ENCODE results near the gene AGAP3.

Gene AGAP3

DNA sequence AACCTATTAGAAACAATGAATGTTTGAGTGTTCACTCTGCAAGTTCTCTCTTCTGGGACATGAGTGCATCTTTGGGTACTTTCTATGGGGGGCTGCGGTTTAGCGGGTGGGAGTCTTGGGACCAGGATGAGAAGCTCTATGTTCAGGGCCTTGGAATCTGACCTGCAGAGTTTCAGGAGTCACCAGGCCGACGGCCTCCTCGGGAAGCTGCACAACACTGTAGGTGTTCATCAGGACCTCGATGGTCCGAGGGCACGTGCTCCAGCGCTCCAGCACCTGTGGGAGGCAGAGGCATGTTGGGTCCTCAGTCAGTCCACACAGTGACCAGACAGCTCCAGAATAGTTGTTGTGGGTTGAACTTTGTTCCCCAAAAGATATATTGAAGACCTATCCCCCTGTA lies 90.1 kb downstream of the AGAP3 start:
- Histone ChIP-seq H3K4me3 (ENCODE audit: control insufficient read depth in 1 of 7, extremely low read depth in 1 of 7, insufficient read depth in 4 of 7, low read depth in 2 of 7, low read length in 6 of 7) (no peak overlapping the region), H3K27me3 (replicated peaks in 2 of 5; ENCODE audit: control insufficient read depth in 4 of 5, insufficient read depth in 5 of 5, low read length in 4 of 5) (peaks cover 0 to 40% (median 15%) of the 10 kb centered on the region in 5 experiments), H3K27ac (ENCODE audit: insufficient read depth in 1 of 2, low read depth in 1 of 2, low read length in 2 of 2, poor library complexity in 1 of 2, severe bottlenecking in 2 of 2) (no peak overlapping the region), H3K9me3 (ENCODE audit: control extremely low read depth in 1 of 5, control insufficient read depth in 4 of 5, insufficient read depth in 2 of 5, low read depth in 1 of 5, low read length in 4 of 5) (peaks cover 0 to 18% (median 14%) of the 10 kb centered on the region in 5 experiments), H3K36me3 (ENCODE audit: control insufficient read depth in 4 of 4, insufficient read depth in 4 of 4, low read length in 3 of 4) (no peaks in the 10 kb centered on the region), H3K4me1 (ENCODE audit: control extremely low read depth in 1 of 4, control insufficient read depth in 4 of 4, insufficient read depth in 4 of 4, low read length in 3 of 4) (peaks cover 0 to 3% (median 0%) of the 10 kb centered on the region in 4 experiments)
- ChIA-PET POLR2A (no interaction called here), CTCF (interaction anchor here (1.0 to 1.3 kb wide), 6 partner anchors 8 to 67 kb away, joined by 3 to 4 read pairs (median 3); no protein-coding TSS in a partner anchor)
- 91% methylated on average over 9 of the region's 9 CpGs for WGBS (ENCODE audit: insufficient coverage)
- DNase-seq = no peak

DNA sequence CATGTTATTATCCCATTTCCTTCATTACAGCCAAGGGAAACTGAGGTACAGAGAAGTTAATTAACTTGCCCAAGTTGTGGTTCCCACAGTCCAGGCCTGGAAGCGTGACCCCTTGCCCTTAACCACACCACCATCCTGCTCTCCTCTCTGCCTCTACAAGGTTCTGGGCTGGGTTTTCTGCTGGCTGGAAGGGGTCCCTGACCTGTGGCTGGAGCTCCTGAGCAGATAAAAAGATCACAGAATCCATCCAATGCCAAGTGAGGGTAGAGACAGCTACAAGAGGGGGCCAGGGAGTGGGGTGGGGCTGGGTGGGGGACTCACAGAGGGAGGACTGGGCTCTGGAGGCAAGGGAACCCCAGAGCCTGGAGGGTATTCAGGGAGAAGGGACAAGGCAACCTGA lies 91.0 kb downstream of the AGAP3 start:
- H3K36me3 ChIP-seq (ENCODE audit: control insufficient read depth in 4 of 4, insufficient read depth in 4 of 4, low read length in 3 of 4) = no peaks in the 10 kb centered on the region
- POLR2A ChIA-PET = no interaction called here
- peaks cover 0 to 18% (median 14%) of the 10 kb centered on the region in 5 experiments for H3K9me3 ChIP-seq (ENCODE audit: control extremely low read depth in 1 of 5, control insufficient read depth in 4 of 5, insufficient read depth in 2 of 5, low read depth in 1 of 5, low read length in 4 of 5)
- CTCF ChIA-PET = interaction anchor here (0.8 to 1.3 kb wide), 5 partner anchors 8 to 126 kb away, joined by 3 read pairs; no protein-coding TSS in a partner anchor
- H3K27me3 ChIP-seq (replicated peaks in 2 of 5; ENCODE audit: control insufficient read depth in 4 of 5, insufficient read depth in 5 of 5, low read length in 4 of 5) = peaks cover 0 to 38% (median 12%) of the 10 kb centered on the region in 5 experiments
- WGBS (ENCODE audit: insufficient coverage) = 83% methylated on average over 1 of the region's 1 CpG
- H3K4me3 ChIP-seq (ENCODE audit: control insufficient read depth in 1 of 7, extremely low read depth in 1 of 7, insufficient read depth in 4 of 7, low read depth in 2 of 7, low read length in 6 of 7) = no peak overlapping the region
- no peak overlapping the region for H3K27ac ChIP-seq (ENCODE audit: insufficient read depth in 1 of 2, low read depth in 1 of 2, low read length in 2 of 2, poor library complexity in 1 of 2, severe bottlenecking in 2 of 2)
- no peak for DNase-seq
- peaks cover 0 to 3% (median 0%) of the 10 kb centered on the region in 4 experiments for H3K4me1 ChIP-seq (ENCODE audit: control extremely low read depth in 1 of 4, control insufficient read depth in 4 of 4, insufficient read depth in 4 of 4, low read length in 3 of 4)

DNA sequence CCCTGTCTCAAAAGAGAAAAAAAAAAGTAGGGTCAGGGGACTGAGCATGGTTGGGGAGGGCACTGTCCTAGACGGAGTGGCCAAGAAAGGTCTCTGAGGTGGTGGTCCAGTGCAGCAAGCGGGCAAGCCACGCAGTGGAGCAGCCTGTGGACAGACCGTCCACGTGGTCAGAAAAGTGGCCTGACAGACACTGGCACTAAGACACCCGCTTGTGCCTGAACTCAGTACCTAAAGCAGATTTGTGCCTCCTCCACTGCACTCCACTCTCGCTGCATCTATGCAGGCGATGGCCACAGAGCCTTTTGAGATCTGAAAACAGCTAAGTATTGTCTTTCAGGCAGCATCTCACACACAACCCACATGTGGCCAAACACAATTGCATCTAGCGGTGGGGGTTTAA lies 92.0 kb downstream of the AGAP3 start:
- no peak for DNase-seq
- POLR2A ChIA-PET = no interaction called here
- CTCF ChIA-PET = interaction anchor here (1.1 to 1.6 kb wide), 3 partner anchors 9 to 58 kb away, joined by 3 to 6 read pairs (median 4); no protein-coding TSS in a partner anchor
- H3K27ac ChIP-seq (ENCODE audit: insufficient read depth in 1 of 2, low read depth in 1 of 2, low read length in 2 of 2, poor library complexity in 1 of 2, severe bottlenecking in 2 of 2) = no peak overlapping the region
- H3K4me3 ChIP-seq (ENCODE audit: control insufficient read depth in 1 of 7, extremely low read depth in 1 of 7, insufficient read depth in 4 of 7, low read depth in 2 of 7, low read length in 6 of 7) = no peak overlapping the region
- no peaks in the 10 kb centered on the region for H3K36me3 ChIP-seq (ENCODE audit: control insufficient read depth in 4 of 4, insufficient read depth in 4 of 4, low read length in 3 of 4)
- H3K4me1 ChIP-seq (ENCODE audit: control extremely low read depth in 1 of 4, control insufficient read depth in 4 of 4, insufficient read depth in 4 of 4, low read length in 3 of 4) = peaks cover 0 to 3% (median 0%) of the 10 kb centered on the region in 4 experiments
- 94% methylated on average over 9 of the region's 9 CpGs for WGBS (ENCODE audit: insufficient coverage)
- peaks cover 0 to 33% (median 11%) of the 10 kb centered on the region in 5 experiments for H3K27me3 ChIP-seq (replicated peaks in 2 of 5; ENCODE audit: control insufficient read depth in 4 of 5, insufficient read depth in 5 of 5, low read length in 4 of 5)
- peaks cover 0 to 15% (median 13%) of the 10 kb centered on the region in 5 experiments for H3K9me3 ChIP-seq (ENCODE audit: control extremely low read depth in 1 of 5, control insufficient read depth in 4 of 5, insufficient read depth in 2 of 5, low read depth in 1 of 5, low read length in 4 of 5)

- no peaks in the 10 kb centered on the region for H3K36me3 ChIP-seq (ENCODE audit: control insufficient read depth in 4 of 4, insufficient read depth in 4 of 4, low read length in 3 of 4)
- POLR2A ChIA-PET = interaction anchor here (0.5 kb wide), 1 partner anchor 11 kb away, joined by 4 read pairs; no protein-coding TSS in a partner anchor
- WGBS (ENCODE audit: insufficient coverage) = 85% methylated on average over 2 of the region's 2 CpGs
- no peak for DNase-seq
- CTCF ChIA-PET = interaction anchor here (0.7 to 1.6 kb wide), 7 partner anchors 9 to 125 kb away, joined by 3 to 6 read pairs (median 3); no protein-coding TSS in a partner anchor
- no peak overlapping the region for H3K27ac ChIP-seq (ENCODE audit: insufficient read depth in 1 of 2, low read depth in 1 of 2, low read length in 2 of 2, poor library complexity in 1 of 2, severe bottlenecking in 2 of 2)
- H3K9me3 ChIP-seq (ENCODE audit: control extremely low read depth in 1 of 5, control insufficient read depth in 4 of 5, insufficient read depth in 2 of 5, low read depth in 1 of 5, low read length in 4 of 5) = peaks cover 0 to 10% (median 8%) of the 10 kb centered on the region in 5 experiments
- peaks cover 0 to 3% (median 0%) of the 10 kb centered on the region in 4 experiments for H3K4me1 ChIP-seq (ENCODE audit: control extremely low read depth in 1 of 4, control insufficient read depth in 4 of 4, insufficient read depth in 4 of 4, low read length in 3 of 4)
- H3K4me3 ChIP-seq (ENCODE audit: control insufficient read depth in 1 of 7, extremely low read depth in 1 of 7, insufficient read depth in 4 of 7, low read depth in 2 of 7, low read length in 6 of 7) = no peak overlapping the region
- H3K27me3 ChIP-seq (replicated peaks in 2 of 5; ENCODE audit: control insufficient read depth in 4 of 5, insufficient read depth in 5 of 5, low read length in 4 of 5) = peaks cover 0 to 27% (median 11%) of the 10 kb centered on the region in 5 experiments
Observed at GRCh38 chr7:151178831-151179230, 92.6 kb downstream of the AGAP3 start.

GRCh38 chr7:151179287-151179860 lies 93.1 kb downstream of the AGAP3 start:
- H3K27ac ChIP-seq (ENCODE audit: insufficient read depth in 1 of 2, low read depth in 1 of 2, low read length in 2 of 2, poor library complexity in 1 of 2, severe bottlenecking in 2 of 2) = no peak overlapping the region
- WGBS (ENCODE audit: insufficient coverage) = 100% methylated on average over 2 of the region's 8 CpGs
- peaks cover 0 to 3% (median 0%) of the 10 kb centered on the region in 4 experiments for H3K4me1 ChIP-seq (ENCODE audit: control extremely low read depth in 1 of 4, control insufficient read depth in 4 of 4, insufficient read depth in 4 of 4, low read length in 3 of 4)
- CTCF ChIA-PET = interaction anchor here (0.7 to 1.6 kb wide), 6 partner anchors 9 to 124 kb away, joined by 3 to 6 read pairs (median 3); no protein-coding TSS in a partner anchor
- no peak for DNase-seq
- POLR2A ChIA-PET = interaction anchor here (0.5 kb wide), 1 partner anchor 11 kb away, joined by 4 read pairs; no protein-coding TSS in a partner anchor
- H3K4me3 ChIP-seq (ENCODE audit: control insufficient read depth in 1 of 7, extremely low read depth in 1 of 7, insufficient read depth in 4 of 7, low read depth in 2 of 7, low read length in 6 of 7) = no peak overlapping the region
- peaks cover 0 to 5% (median 4%) of the 10 kb centered on the region in 5 experiments for H3K9me3 ChIP-seq (ENCODE audit: control extremely low read depth in 1 of 5, control insufficient read depth in 4 of 5, insufficient read depth in 2 of 5, low read depth in 1 of 5, low read length in 4 of 5)
- H3K36me3 ChIP-seq (ENCODE audit: control insufficient read depth in 4 of 4, insufficient read depth in 4 of 4, low read length in 3 of 4) = no peaks in the 10 kb centered on the region
- H3K27me3 ChIP-seq (replicated peaks in 2 of 5; ENCODE audit: control insufficient read depth in 4 of 5, insufficient read depth in 5 of 5, low read length in 4 of 5) = peaks cover 0 to 22% (median 11%) of the 10 kb centered on the region in 5 experiments

- Histone ChIP-seq H3K27me3 (replicated peaks in 2 of 5; ENCODE audit: control insufficient read depth in 4 of 5, insufficient read depth in 5 of 5, low read length in 4 of 5) (peaks cover 0 to 16% (median 11%) of the 10 kb centered on the region in 5 experiments), H3K4me3 (ENCODE audit: control insufficient read depth in 1 of 7, extremely low read depth in 1 of 7, insufficient read depth in 4 of 7, low read depth in 2 of 7, low read length in 6 of 7) (no peak overlapping the region), H3K36me3 (ENCODE audit: control insufficient read depth in 4 of 4, insufficient read depth in 4 of 4, low read length in 3 of 4) (no peaks in the 10 kb centered on the region), H3K4me1 (ENCODE audit: control extremely low read depth in 1 of 4, control insufficient read depth in 4 of 4, insufficient read depth in 4 of 4, low read length in 3 of 4) (peaks cover 0 to 2% (median 0%) of the 10 kb centered on the region in 4 experiments), H3K9me3 (ENCODE audit: control extremely low read depth in 1 of 5, control insufficient read depth in 4 of 5, insufficient read depth in 2 of 5, low read depth in 1 of 5, low read length in 4 of 5) (no peaks in the 10 kb centered on the region), H3K27ac (ENCODE audit: insufficient read depth in 1 of 2, low read depth in 1 of 2, low read length in 2 of 2, poor library complexity in 1 of 2, severe bottlenecking in 2 of 2) (no peak overlapping the region)
- DNase-seq = no peak
- CTCF ChIA-PET = interaction anchor here (1.4 to 1.6 kb wide), 2 partner anchors 8 to 10 kb away, joined by 3 to 6 read pairs; no protein-coding TSS in a partner anchor
- WGBS (ENCODE audit: insufficient coverage) = 92% methylated on average over 4 of the region's 4 CpGs
- POLR2A ChIA-PET = no interaction called here
Observed at GRCh38 chr7:151179946-151180345, 93.7 kb downstream of the AGAP3 start.

- Histone ChIP-seq H3K36me3 (ENCODE audit: control insufficient read depth in 4 of 4, insufficient read depth in 4 of 4, low read length in 3 of 4) (no peaks in the 10 kb centered on the region), H3K27ac (ENCODE audit: insufficient read depth in 1 of 2, low read depth in 1 of 2, low read length in 2 of 2, poor library complexity in 1 of 2, severe bottlenecking in 2 of 2) (no peak overlapping the region), H3K4me3 (ENCODE audit: control insufficient read depth in 1 of 7, extremely low read depth in 1 of 7, insufficient read depth in 4 of 7, low read depth in 2 of 7, low read length in 6 of 7) (no peak overlapping the region), H3K4me1 (ENCODE audit: control extremely low read depth in 1 of 4, control insufficient read depth in 4 of 4, insufficient read depth in 4 of 4, low read length in 3 of 4) (no peaks in the 10 kb centered on the region), H3K27me3 (replicated peaks in 2 of 5; ENCODE audit: control insufficient read depth in 4 of 5, insufficient read depth in 5 of 5, low read length in 4 of 5) (peaks cover 0 to 11% (median 5%) of the 10 kb centered on the region in 5 experiments), H3K9me3 (ENCODE audit: control extremely low read depth in 1 of 5, control insufficient read depth in 4 of 5, insufficient read depth in 2 of 5, low read depth in 1 of 5, low read length in 4 of 5) (no peaks in the 10 kb centered on the region)
- POLR2A ChIA-PET = interaction anchor here (0.6 kb wide), 1 partner anchor 13 kb away, joined by 3 read pairs; no protein-coding TSS in a partner anchor
- WGBS (ENCODE audit: insufficient coverage) = 97% methylated on average over 19 of the region's 22 CpGs
- DNase-seq = no peak
- CTCF ChIA-PET = interaction anchor here (1.1 kb wide), 2 partner anchors 24 kb away, joined by 3 read pairs; no protein-coding TSS in a partner anchor
Observed at GRCh38 chr7:151181011-151181431, 94.7 kb downstream of the AGAP3 start.
